Hepatocyte (in vitro differentiated cells): ENCODE data around the gene LRRC18. TPM values are rescaled to one million over a fixed set of nuclear protein-coding genes. Genes with fewer than 3 reads are reported as not detected.

ENCODE experiments used
- DNase-seq: peaks from one replicate; pipeline ENCODE4 v3.0.0-alpha.2; 2016; ENCODE audit warnings: low spot score
- H2AFZ ChIP-seq: fragments of 200-600 bp; sonication (generic); 2 replicates; pipeline ENCODE4 v1.6.0; 2016; ENCODE audit warnings: antibody characterized with exemption, mild to moderate bottlenecking
- H3K27ac ChIP-seq: fragments of 200-600 bp; sonication (generic); 2 replicates; pipeline ENCODE4 v1.5.1; 2016; ENCODE audit warnings: mild to moderate bottlenecking
- H3K27me3 ChIP-seq: fragments of 200-600 bp; sonication (generic); 2 replicates; pipeline ENCODE4 v1.6.1; 2016
- H3K36me3 ChIP-seq: fragments of 200-600 bp; sonication (generic); replicated peaks from 2 replicates; pipeline ENCODE4 v1.5.1; 2016; ENCODE audit warnings: low read depth; ENCODE audit not compliant: insufficient read depth
- H3K4me1 ChIP-seq: fragments of 200-600 bp; sonication (generic); 2 replicates; pipeline ENCODE4 v1.5.1; 2016; ENCODE audit warnings: mild to moderate bottlenecking, moderate library complexity; ENCODE audit not compliant: insufficient read depth
- H3K4me2 ChIP-seq: fragments of 200-600 bp; sonication (generic); 2 replicates; pipeline ENCODE4 v1.6.0; 2016
- H3K4me3 ChIP-seq: fragments of 200-600 bp; sonication (generic); 2 replicates; pipeline ENCODE4 v1.5.1; 2016; ENCODE audit warnings: mild to moderate bottlenecking
- H3K79me2 ChIP-seq: fragments of 200-600 bp; sonication (generic); 2 replicates; pipeline ENCODE4 v1.6.0; 2017; ENCODE audit warnings: mild to moderate bottlenecking
- H3K9me2 ChIP-seq: fragments of 200-600 bp; sonication (generic); replicated peaks from 2 replicates; pipeline ENCODE4 v1.6.0; 2017; ENCODE audit warnings: mild to moderate bottlenecking; ENCODE audit not compliant: insufficient read depth
- H3K9me3 ChIP-seq: fragments of 200-600 bp; sonication (generic); 2 replicates; pipeline ENCODE4 v1.5.1; 2016; ENCODE audit warnings: low read depth, mild to moderate bottlenecking
- H4K20me1 ChIP-seq: fragments of 200-600 bp; sonication (generic); 2 replicates; pipeline ENCODE4 v1.6.0; 2016; ENCODE audit warnings: mild to moderate bottlenecking; ENCODE audit not compliant: insufficient read depth, poor library complexity, severe bottlenecking
- EZH2 ChIP-seq: fragments of 200-600 bp; sonication (generic); IDR thresholded peaks from 2 replicates; pipeline ENCODE4 v1.6.1; 2016; ENCODE audit warnings: antibody characterized with exemption, mild to moderate bottlenecking, borderline replicate concordance
- EZH2phosphoT487 ChIP-seq: fragments of 200-600 bp; sonication (generic); IDR thresholded peaks from one replicate; pipeline ENCODE4 v1.6.1; 2018; ENCODE audit warnings: antibody characterized with exemption, mild to moderate bottlenecking, low read depth, moderate library complexity; ENCODE audit not compliant: unreplicated experiment, severe bottlenecking
- WGBS: methylation state at CpG from one replicate; pipeline ENCODE4 v1.1.6; 2016; ENCODE audit warnings: low lambda C conversion rate; ENCODE audit errors: missing lambda C conversion rate; 5-methylcytosine and 5-hydroxymethylcytosine counted together
- polyA plus RNA-seq: library from polyadenylated mRNA; unstranded; fragments of >200 nt; fragmentation: Nextera tagmentation; extraction: Ambion mirVana; gene quantifications from 2 replicates; pipeline ENCODE4 v1.2.1, GENCODE V29; 2016
- total RNA-seq: library from RNA; depleted of rRNA; stranded (reverse); fragments of >200 nt; gene quantifications from 2 replicates; pipeline ENCODE4 v1.2.3, GENCODE V29; 2014
- TF ChIP-seq, protein P1 (sequence below): fragments of 200-600 bp; sonication (generic); IDR thresholded peaks from 2 replicates; pipeline ENCODE4 v1.5.1; 2016; ENCODE audit warnings: antibody characterized with exemption, mild to moderate bottlenecking; ENCODE audit not compliant: poor library complexity

The LRRC18 gene
- total and polyA plus RNA-seq, 2 experiments from 2014 or later, result not detected

DNA sequence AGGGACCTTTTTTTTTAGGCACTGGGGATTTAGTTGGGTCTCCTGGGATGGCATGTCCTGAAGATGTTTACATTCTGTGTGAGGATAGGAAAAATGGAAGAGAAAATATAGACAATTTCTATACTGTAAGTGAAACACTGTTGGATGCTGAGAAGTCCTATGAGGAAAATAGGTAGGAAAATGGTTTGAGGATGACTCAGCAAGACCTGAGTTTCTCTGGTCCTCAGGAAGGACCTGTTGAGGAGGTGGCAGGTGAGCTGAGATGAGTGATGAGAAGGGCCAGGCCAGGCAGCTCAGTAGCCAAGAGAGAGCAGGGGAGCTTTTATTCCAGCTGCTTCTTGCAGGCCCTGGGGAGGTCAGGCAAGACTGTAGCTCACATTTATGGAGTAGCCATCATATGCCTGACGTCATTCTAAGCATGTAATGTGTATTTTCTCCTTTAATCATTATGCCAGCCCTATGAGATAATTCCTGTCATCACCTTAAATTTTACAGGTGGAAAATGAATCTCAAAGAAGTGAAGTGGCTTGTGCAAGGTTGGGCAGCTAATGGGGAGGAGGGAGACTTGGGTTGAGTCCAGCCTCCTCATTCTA, 19.1 kb upstream of the LRRC18 start:
- no peak for DNase-seq
- Histone ChIP-seq H4K20me1 (no peaks in the 10 kb centered on the region), H3K4me2 (no peak overlapping the region), H3K79me2 (no peaks in the 10 kb centered on the region), H3K9me2 (no peaks in the 10 kb centered on the region), H3K9me3 (no peaks in the 10 kb centered on the region), H3K27me3 (peaks cover under 1% of the 10 kb centered on the region), H3K27ac (no peak overlapping the region), H3K4me1 (no peaks in the 10 kb centered on the region), H2AFZ (no peak overlapping the region), H3K4me3 (no peak overlapping the region), H3K36me3 (no peaks in the 10 kb centered on the region)
- TF ChIP-seq, protein P1, sequence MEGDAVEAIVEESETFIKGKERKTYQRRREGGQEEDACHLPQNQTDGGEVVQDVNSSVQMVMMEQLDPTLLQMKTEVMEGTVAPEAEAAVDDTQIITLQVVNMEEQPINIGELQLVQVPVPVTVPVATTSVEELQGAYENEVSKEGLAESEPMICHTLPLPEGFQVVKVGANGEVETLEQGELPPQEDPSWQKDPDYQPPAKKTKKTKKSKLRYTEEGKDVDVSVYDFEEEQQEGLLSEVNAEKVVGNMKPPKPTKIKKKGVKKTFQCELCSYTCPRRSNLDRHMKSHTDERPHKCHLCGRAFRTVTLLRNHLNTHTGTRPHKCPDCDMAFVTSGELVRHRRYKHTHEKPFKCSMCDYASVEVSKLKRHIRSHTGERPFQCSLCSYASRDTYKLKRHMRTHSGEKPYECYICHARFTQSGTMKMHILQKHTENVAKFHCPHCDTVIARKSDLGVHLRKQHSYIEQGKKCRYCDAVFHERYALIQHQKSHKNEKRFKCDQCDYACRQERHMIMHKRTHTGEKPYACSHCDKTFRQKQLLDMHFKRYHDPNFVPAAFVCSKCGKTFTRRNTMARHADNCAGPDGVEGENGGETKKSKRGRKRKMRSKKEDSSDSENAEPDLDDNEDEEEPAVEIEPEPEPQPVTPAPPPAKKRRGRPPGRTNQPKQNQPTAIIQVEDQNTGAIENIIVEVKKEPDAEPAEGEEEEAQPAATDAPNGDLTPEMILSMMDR, result no peak
- TF ChIP-seq EZH2phosphoT487, result no peak
- TF ChIP-seq EZH2, result no peak
- WGBS, result 79% methylated on average over 1 of the region's 1 CpG

DNA sequence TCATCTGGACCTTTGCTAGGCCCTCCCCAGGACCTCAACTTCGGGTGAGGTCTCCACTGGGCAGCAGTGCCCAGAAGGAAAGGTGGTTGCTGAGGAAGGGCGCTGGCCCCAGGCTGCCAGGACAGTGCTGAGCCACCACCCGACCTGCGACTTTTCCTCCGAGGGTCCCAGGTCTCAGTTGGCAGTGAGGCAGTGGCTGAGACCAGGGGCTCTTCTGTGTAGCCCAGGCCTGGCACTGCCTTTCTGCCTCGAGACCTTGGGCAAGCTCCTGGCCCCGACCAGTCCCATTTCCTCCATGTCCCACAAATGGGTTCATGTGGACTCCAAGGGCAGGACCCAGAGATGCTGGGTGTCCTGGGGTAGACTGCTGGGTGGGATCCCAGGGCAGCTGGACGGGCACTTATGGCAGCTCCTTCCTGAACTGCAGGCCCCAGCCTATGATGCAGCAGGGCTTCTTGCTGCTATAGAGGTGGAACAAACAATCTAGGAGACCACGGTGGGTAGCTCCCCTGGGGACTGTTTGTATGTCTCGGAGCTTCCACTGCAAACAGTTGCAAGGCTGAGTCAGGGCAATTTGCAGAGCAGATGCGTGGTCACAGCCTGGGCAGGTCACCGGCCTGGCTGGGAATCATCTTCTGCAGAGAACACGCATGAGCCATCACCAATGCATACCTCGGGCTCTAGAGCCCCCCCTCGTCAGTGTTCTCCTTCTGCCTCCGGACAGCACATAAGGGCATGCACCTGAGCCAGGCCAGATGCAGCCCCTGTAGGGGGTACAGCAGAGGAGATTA, 17.9 kb upstream of the LRRC18 start:
- Histone ChIP-seq H2AFZ (no peak overlapping the region), H3K9me3 (no peaks in the 10 kb centered on the region), H3K4me1 (no peaks in the 10 kb centered on the region), H3K4me3 (no peak overlapping the region), H3K4me2 (no peak overlapping the region), H3K9me2 (no peaks in the 10 kb centered on the region), H4K20me1 (no peaks in the 10 kb centered on the region), H3K27ac (no peak overlapping the region), H3K27me3 (peaks cover 5% of the 10 kb centered on the region), H3K36me3 (no peaks in the 10 kb centered on the region), H3K79me2 (no peaks in the 10 kb centered on the region)
- 91% methylated on average over 16 of the region's 16 CpGs for WGBS
- DNase-seq, result no peak
- no peak for TF ChIP-seq EZH2phosphoT487
- no peak for TF ChIP-seq EZH2

DNA sequence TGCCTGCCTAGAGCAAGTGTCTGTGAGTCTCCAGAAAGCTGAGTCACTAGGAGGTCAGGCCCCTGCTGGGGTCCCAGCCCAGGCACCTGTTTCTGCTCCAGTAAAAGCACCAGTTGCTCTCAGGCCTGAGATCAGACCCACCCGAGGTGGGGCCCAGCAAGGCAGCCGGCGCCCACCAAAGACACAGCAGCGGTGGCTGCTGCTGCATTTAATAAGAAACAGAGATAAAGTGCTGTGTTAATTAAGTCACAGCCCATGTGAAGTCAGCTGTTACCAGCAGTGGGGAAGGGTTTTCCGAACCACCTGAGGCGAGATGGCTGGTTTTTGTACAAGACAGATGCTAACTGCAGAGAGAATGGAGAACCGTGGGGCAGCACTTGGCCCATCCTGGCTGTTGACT, 12.1 kb upstream of the LRRC18 start:
- Histone ChIP-seq H3K4me2 (no peak overlapping the region), H3K9me3 (no peaks in the 10 kb centered on the region), H3K4me3 (no peak overlapping the region), H4K20me1 (no peaks in the 10 kb centered on the region), H3K27ac (no peak overlapping the region), H2AFZ (no peak overlapping the region), H3K4me1 (peaks cover 15% of the 10 kb centered on the region), H3K9me2 (no peaks in the 10 kb centered on the region), H3K36me3 (no peaks in the 10 kb centered on the region), H3K27me3 (peaks cover 5% of the 10 kb centered on the region), H3K79me2 (no peaks in the 10 kb centered on the region)
- no peak for DNase-seq
- TF ChIP-seq, protein P1, result no peak
- no peak for TF ChIP-seq EZH2phosphoT487
- TF ChIP-seq EZH2, result no peak
- 80% methylated on average over 7 of the region's 7 CpGs for WGBS

DNA sequence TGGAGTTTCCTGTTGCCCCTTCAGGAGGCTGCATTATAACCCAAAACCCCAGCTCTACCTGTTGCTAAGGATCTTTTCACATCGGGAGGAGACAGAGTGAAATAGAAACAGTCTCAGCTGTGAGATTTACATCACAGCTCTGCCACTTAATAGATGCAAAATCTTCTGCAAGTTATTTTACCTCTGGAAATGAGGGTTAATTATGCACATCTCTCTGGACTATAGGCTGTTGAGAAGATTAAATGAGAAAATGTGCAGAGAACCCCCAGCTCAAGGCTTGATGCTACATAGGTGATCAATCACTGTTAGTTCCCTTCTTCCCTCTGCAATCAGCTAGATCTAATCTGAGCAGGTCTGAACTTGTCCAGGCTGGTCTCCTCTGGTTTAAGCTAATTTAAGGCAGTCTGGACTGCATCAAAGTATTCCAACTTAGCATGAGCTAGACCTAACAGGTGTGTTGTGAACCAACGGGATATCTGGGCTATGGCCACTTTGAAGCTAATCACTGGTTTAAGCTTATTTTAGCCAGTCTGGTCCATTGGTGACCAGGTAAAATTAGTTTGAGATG, 8.9 kb upstream of the LRRC18 start:
- DNase-seq, result no peak
- Histone ChIP-seq H3K9me3 (no peaks in the 10 kb centered on the region), H3K9me2 (no peaks in the 10 kb centered on the region), H3K4me2 (no peak overlapping the region), H3K27me3 (peaks cover 3% of the 10 kb centered on the region), H3K27ac (no peak overlapping the region), H3K36me3 (no peaks in the 10 kb centered on the region), H2AFZ (no peak overlapping the region), H3K4me3 (no peak overlapping the region), H3K79me2 (no peaks in the 10 kb centered on the region), H4K20me1 (no peaks in the 10 kb centered on the region), H3K4me1 (peaks cover 30% of the 10 kb centered on the region)
- TF ChIP-seq, protein P1, result no peak
- no peak for TF ChIP-seq EZH2
- 79% methylated on average over 2 of the region's 2 CpGs for WGBS
